DND-41 (cell line): ENCODE data around the gene LDHA.

Experiments
- ATAC-seq: fragments of 200-7000 bp; cut with Tn5 transposase; 3 replicates; pipeline ENCODE4 v1.9.1; 2021; ENCODE audit warnings: low read depth; ENCODE audit not compliant: insufficient read depth
- DNase-seq: peaks from one replicate; pipeline ENCODE4 v3.0.0-alpha.2; 2020
- H2AFZ ChIP-seq: 2 replicates; pipeline ENCODE4 v1.6.0; 2012; ENCODE audit warnings: low read depth, low read length
- H3K27ac ChIP-seq: 2 replicates; pipeline ENCODE4 v1.5.1; 2012; ENCODE audit warnings: low read length, inconsistent platforms
- H3K27me3 ChIP-seq: fragments of 200-600 bp; sonication (generic); 2 replicates; pipeline ENCODE4 v1.6.0; 2012; ENCODE audit warnings: low read length, mild to moderate bottlenecking, inconsistent platforms; ENCODE audit not compliant: insufficient read depth, poor library complexity
- H3K36me3 ChIP-seq: 2 replicates; pipeline ENCODE4 v1.5.1; 2012; ENCODE audit warnings: low read length, inconsistent platforms; ENCODE audit not compliant: insufficient read depth
- H3K4me1 ChIP-seq: 2 replicates; pipeline ENCODE4 v1.5.1; 2012; ENCODE audit warnings: mild to moderate bottlenecking, low read length; ENCODE audit not compliant: insufficient read depth
- H3K4me2 ChIP-seq: 2 replicates; pipeline ENCODE4 v1.6.0; 2012; ENCODE audit warnings: mild to moderate bottlenecking, moderate library complexity, low read length, inconsistent platforms; ENCODE audit not compliant: insufficient read depth
- H3K4me3 ChIP-seq, 2 experiments: fragments of 200-600 bp in 1 of 2; shearing (Covaris generic) in 1 of 2; 2 replicates each; pipeline ENCODE4 v1.5.1; 2012 to 2016; ENCODE audit warnings: inconsistent platforms in 2 of 2, low read length in 2 of 2, mild to moderate bottlenecking in 2 of 2, low read depth in 1 of 2, moderate library complexity in 1 of 2
- H3K79me2 ChIP-seq: 2 replicates; pipeline ENCODE4 v1.6.0; 2012; ENCODE audit warnings: low read length, inconsistent platforms; ENCODE audit not compliant: insufficient read depth
- H3K9ac ChIP-seq: 2 replicates; pipeline ENCODE4 v1.6.0; 2012; ENCODE audit warnings: low read depth, mild to moderate bottlenecking, inconsistent platforms, low read length, moderate library complexity
- H3K9me3 ChIP-seq: 2 replicates; pipeline ENCODE4 v1.5.1; 2012; ENCODE audit warnings: low read length, moderate library complexity, mild to moderate bottlenecking, inconsistent platforms; ENCODE audit not compliant: insufficient read depth, severe bottlenecking
- H4K20me1 ChIP-seq: 2 replicates; pipeline ENCODE4 v1.6.0; 2012; ENCODE audit warnings: low read length; ENCODE audit not compliant: insufficient read depth
- CTCF ChIP-seq: IDR thresholded peaks from 2 replicates; pipeline ENCODE4 v1.5.1; 2012; ENCODE audit warnings: borderline replicate concordance, low read length, moderate library complexity, mild to moderate bottlenecking; ENCODE audit not compliant: poor library complexity, severe bottlenecking; ENCODE audit errors: extremely low read depth
- EZH2 ChIP-seq: IDR thresholded peaks from 3 replicates; pipeline ENCODE4 v1.6.1; 2012; ENCODE audit warnings: borderline replicate concordance, low read depth, mild to moderate bottlenecking, moderate library complexity, low read length, inconsistent platforms; ENCODE audit not compliant: severe bottlenecking

Gene LDHA

GRCh38 chr11:18455686-18456372 lies 61.5 kb downstream of the LDHA start, which contains the start of gene LDHAL6A:
LDHAL6A (plus strand) TSS chr11:18455856; CDS start chr11:18456681, 825 bp downstream.
- DNase-seq: no peak
- Histone ChIP-seq H3K27ac (no peak within 1 kb of the TSS), H3K36me3 (no peaks in the 10 kb centered on the region), H3K4me1 (no peaks in the 10 kb centered on the region), H3K4me2 (no peak within 1 kb of the TSS), H3K9me3 (no peaks in the 10 kb centered on the region), H4K20me1 (no peaks in the 10 kb centered on the region), H3K79me2 (no peaks in the 10 kb centered on the region), H3K27me3 (no peaks in the 10 kb centered on the region), H3K9ac (no peak within 1 kb of the TSS), H3K4me3 (no peak within 1 kb of the TSS), H2AFZ (no peak within 1 kb of the TSS)
- TF ChIP-seq EZH2 (no peak), CTCF (no peak)
- no peak for ATAC-seq

GRCh38 chr11:18457450-18457849 lies 63.1 kb downstream of the LDHA start:
- H3K79me2 ChIP-seq: no peaks in the 10 kb centered on the region
- no peak overlapping the region for H3K27ac ChIP-seq
- TF ChIP-seq EZH2: no peak
- no peak for TF ChIP-seq CTCF
- H4K20me1 ChIP-seq: no peaks in the 10 kb centered on the region
- no peaks in the 10 kb centered on the region for H3K9me3 ChIP-seq
- H2AFZ ChIP-seq: no peak overlapping the region
- no peak overlapping the region for H3K4me2 ChIP-seq
- no peaks in the 10 kb centered on the region for H3K36me3 ChIP-seq
- no peak for ATAC-seq
- no peak overlapping the region for H3K4me3 ChIP-seq
- H3K9ac ChIP-seq: no peak overlapping the region
- DNase-seq: no peak
- H3K4me1 ChIP-seq: no peaks in the 10 kb centered on the region
- no peaks in the 10 kb centered on the region for H3K27me3 ChIP-seq
